Measurements from ENCODE around the gene NFU1.

Gene NFU1

GRCh38 chr2:69348781-69349180 is 88.5 kb downstream of the NFU1 start:
- no peak for DNase-seq

Measured in amygdala (tissue), 56 donors.